OCI-LY1 (cell line): ENCODE results near the gene MAGI2.

Experiments used
- H2AFZ ChIP-seq: fragments of 200-600 bp; sonication (generic), shearing (Covaris generic); 2 replicates; pipeline ENCODE4 v1.6.0; 2014; ENCODE audit warnings: antibody characterized with exemption, mild to moderate bottlenecking, low read length
- H3F3A ChIP-seq: fragments of 200-600 bp; sonication (generic), shearing (Covaris generic); 2 replicates; pipeline ENCODE4 v1.6.0; 2014; ENCODE audit warnings: mild to moderate bottlenecking, antibody characterized with exemption, low read length, moderate library complexity; ENCODE audit not compliant: insufficient read depth
- H3K27ac ChIP-seq: fragments of 200-600 bp; sonication (generic); 2 replicates; pipeline ENCODE4 v1.5.1; 2014; ENCODE audit warnings: low read length, mixed run types, mild to moderate bottlenecking, low read depth; ENCODE audit not compliant: poor library complexity, severe bottlenecking
- H3K27me3 ChIP-seq: fragments of 200-600 bp; sonication (generic); 2 replicates; pipeline ENCODE4 v1.6.0; 2014; ENCODE audit warnings: antibody characterized with exemption, mild to moderate bottlenecking, low read length, moderate library complexity; ENCODE audit not compliant: insufficient read depth
- H3K36me3 ChIP-seq: fragments of 200-600 bp; sonication (generic); 2 replicates; pipeline ENCODE4 v1.6.1; 2014; ENCODE audit warnings: mild to moderate bottlenecking, antibody characterized with exemption, low read length, moderate library complexity, mixed read lengths; ENCODE audit not compliant: insufficient read depth
- H3K4me1 ChIP-seq: fragments of 200-600 bp; sonication (generic); 2 replicates; pipeline ENCODE4 v1.5.1; 2014; ENCODE audit warnings: mild to moderate bottlenecking, low read length, moderate library complexity; ENCODE audit not compliant: insufficient read depth, severe bottlenecking
- H3K4me2 ChIP-seq: fragments of 200-600 bp; sonication (generic), shearing (Covaris generic); 2 replicates; pipeline ENCODE4 v1.6.1; 2014; ENCODE audit warnings: low read length
- H3K4me3 ChIP-seq: fragments of 200-600 bp; sonication (generic); 2 replicates; pipeline ENCODE4 v1.5.1; 2014; ENCODE audit warnings: low read length, low read depth, mild to moderate bottlenecking, mixed read lengths; ENCODE audit not compliant: poor library complexity, severe bottlenecking
- H3K79me2 ChIP-seq: fragments of 200-600 bp; shearing (Covaris generic); 2 replicates; pipeline ENCODE4 v1.6.1; 2016; ENCODE audit warnings: mixed run types, low read length, mixed read lengths; ENCODE audit not compliant: insufficient read depth
- H3K9ac ChIP-seq: fragments of 200-600 bp; sonication (generic), shearing (Covaris generic); 2 replicates; pipeline ENCODE4 v1.6.1; 2014; ENCODE audit warnings: mild to moderate bottlenecking, low read length, mixed read lengths
- H3K9me2 ChIP-seq: fragments of 200-600 bp; sonication (generic), shearing (Covaris generic); 2 replicates; pipeline ENCODE4 v1.6.1; 2014; ENCODE audit warnings: low read depth, mild to moderate bottlenecking, low read length, mixed read lengths
- H3K9me3 ChIP-seq: fragments of 200-600 bp; shearing (Covaris generic); 2 replicates; pipeline ENCODE4 v1.6.1; 2014; ENCODE audit warnings: low read length, mixed read lengths
- H4K20me1 ChIP-seq: fragments of 200-600 bp; sonication (generic), shearing (Covaris generic); 2 replicates; pipeline ENCODE4 v1.6.0; 2016; ENCODE audit warnings: mild to moderate bottlenecking, low read length; ENCODE audit not compliant: insufficient read depth
- CTCF ChIP-seq: fragments of 200-600 bp; sonication (generic), shearing (Covaris generic); IDR thresholded peaks from 2 replicates; pipeline ENCODE4 v1.5.1; 2017; ENCODE audit warnings: mild to moderate bottlenecking, antibody characterized with exemption, low read length, moderate library complexity, mixed read lengths
- EZH2 ChIP-seq: fragments of 200-600 bp; sonication (generic), shearing (Covaris generic); IDR thresholded peaks from 2 replicates; pipeline ENCODE4 v1.8.0; 2017; ENCODE audit warnings: borderline replicate concordance, mixed run types, mild to moderate bottlenecking, antibody characterized with exemption, low read length, moderate library complexity, mixed read lengths

The MAGI2 gene

GRCh38 chr7:79217976-79218626, 235.4 kb downstream of the MAGI2 start:
- Histone ChIP-seq H3K9ac (no peak overlapping the region), H3K79me2 (no peaks in the 10 kb centered on the region), H3K27ac (no peak overlapping the region), H3K9me3 (no peaks in the 10 kb centered on the region), H3K4me1 (no peaks in the 10 kb centered on the region), H3K4me2 (no peak overlapping the region), H3K4me3 (no peak overlapping the region), H3K9me2 (no peaks in the 10 kb centered on the region), H3F3A (no peaks in the 10 kb centered on the region), H2AFZ (no peak overlapping the region), H4K20me1 (no peaks in the 10 kb centered on the region), H3K27me3 (no peaks in the 10 kb centered on the region), H3K36me3 (no peaks in the 10 kb centered on the region)
- TF ChIP-seq EZH2 = no peak
- no peak for TF ChIP-seq CTCF

- no peaks in the 10 kb centered on the region for H3K9me3 ChIP-seq
- no peaks in the 10 kb centered on the region for H4K20me1 ChIP-seq
- TF ChIP-seq EZH2 = no peak
Observed at GRCh38 chr7:79217468-79217867, 236.0 kb downstream of the MAGI2 start.

GRCh38 chr7:79216236-79216635, 237.2 kb downstream of the MAGI2 start:
- TF ChIP-seq EZH2 (no peak), CTCF (no peak)
- Histone ChIP-seq H3F3A (no peaks in the 10 kb centered on the region), H3K4me3 (no peak overlapping the region), H3K9ac (no peak overlapping the region), H3K27me3 (no peaks in the 10 kb centered on the region), H3K79me2 (no peaks in the 10 kb centered on the region), H3K27ac (no peak overlapping the region), H3K4me2 (no peak overlapping the region), H4K20me1 (no peaks in the 10 kb centered on the region), H3K4me1 (no peaks in the 10 kb centered on the region), H2AFZ (no peak overlapping the region), H3K9me2 (no peaks in the 10 kb centered on the region), H3K9me3 (no peaks in the 10 kb centered on the region), H3K36me3 (no peaks in the 10 kb centered on the region)

More at GRCh38 chr7:79217468-79217867, 236.0 kb downstream of the MAGI2 start:
- Histone ChIP-seq H3K4me2 (no peak overlapping the region), H3K79me2 (no peaks in the 10 kb centered on the region), H3F3A (no peaks in the 10 kb centered on the region), H3K4me3 (no peak overlapping the region), H3K9me2 (no peaks in the 10 kb centered on the region), H3K9ac (no peak overlapping the region), H2AFZ (no peak overlapping the region), H3K4me1 (no peaks in the 10 kb centered on the region), H3K27ac (no peak overlapping the region), H3K36me3 (no peaks in the 10 kb centered on the region), H3K27me3 (no peaks in the 10 kb centered on the region)

GRCh38 chr7:79212334-79212733, 241.1 kb downstream of the MAGI2 start:
- no peaks in the 10 kb centered on the region for H3K9me2 ChIP-seq
- no peaks in the 10 kb centered on the region for H3K36me3 ChIP-seq
- H2AFZ ChIP-seq = no peak overlapping the region

More at GRCh38 chr7:79212334-79212733, 241.1 kb downstream of the MAGI2 start:
- no peaks in the 10 kb centered on the region for H4K20me1 ChIP-seq
- H3K4me2 ChIP-seq = no peak overlapping the region
- no peaks in the 10 kb centered on the region for H3K4me1 ChIP-seq
- TF ChIP-seq EZH2 (no peak), CTCF (no peak)
- H3K27me3 ChIP-seq = no peaks in the 10 kb centered on the region
- H3K27ac ChIP-seq = no peak overlapping the region
- H3F3A ChIP-seq = no peaks in the 10 kb centered on the region
- H3K79me2 ChIP-seq = no peaks in the 10 kb centered on the region
- no peak overlapping the region for H3K4me3 ChIP-seq
- no peak overlapping the region for H3K9ac ChIP-seq
- H3K9me3 ChIP-seq = no peaks in the 10 kb centered on the region
